Uterus (tissue), 4 donors: ENCODE data around the gene SMAD2. TPM values are rescaled to one million over a fixed set of nuclear protein-coding genes. Genes with fewer than 3 reads are reported as not detected.

Experiments used
- DNase-seq, 2 donors: peaks; one replicate each; pipeline ENCODE4 v3.0.0-alpha.2; 2019 to 2020
- H3K27ac ChIP-seq, 2 donors: fragments of 200-600 bp; sonication (generic); 1 replicate in 1 of 2; 2 replicates in 1 of 2; pipeline ENCODE4 v1.5.1; 2016 to 2018
- H3K27me3 ChIP-seq, 2 donors: fragments of 200-600 bp; sonication (generic); one replicate each; pipeline ENCODE4 v1.5.1; 2018 to 2019; ENCODE audit warnings: control low read depth in 1 of 2
- H3K36me3 ChIP-seq, 2 donors: fragments of 200-600 bp; sonication (generic); one replicate each; pipeline ENCODE4 v1.5.1; 2019; ENCODE audit warnings: control low read depth in 1 of 2
- H3K4me1 ChIP-seq, 2 donors: fragments of 200-600 bp; sonication (generic); one replicate each; pipeline ENCODE4 v1.5.1; 2018 to 2019; ENCODE audit warnings: control low read depth in 1 of 2
- H3K4me3 ChIP-seq, 2 donors: fragments of 200-600 bp; sonication (generic); 1 replicate in 1 of 2; 2 replicates in 1 of 2; pipeline ENCODE4 v1.5.1; 2018 to 2019; ENCODE audit warnings: mild to moderate bottlenecking in 1 of 2
- H3K9me3 ChIP-seq, 2 donors: fragments of 200-600 bp; sonication (generic); one replicate each; pipeline ENCODE4 v1.5.1; 2019; ENCODE audit warnings: control low read depth in 1 of 2
- POLR2A ChIP-seq, 2 donors: fragments of 450-650 bp; IDR thresholded peaks; one replicate each; pipeline ENCODE4 v1.6.1; 2016; ENCODE audit warnings: antibody characterized with exemption in 2 of 2, mild to moderate bottlenecking in 1 of 2, moderate library complexity in 1 of 2
- intact Hi-C: fragments of 100-400 bp; cut with DNase I; formaldehyde crosslinking; loops from one replicate; pipeline ENCODE4 v1.15.1; 2023; ENCODE audit warnings: low total_unique reads
- total RNA-seq, 4 donors: library from RNA; depleted of rRNA in 3 of 4; stranded (reverse); fragments of >200 nt in 3 of 4; gene quantifications; one replicate each; pipeline versions ENCODE4 v1.1.0 to v1.2.4, GENCODE V29; 2014 to 2023
- TF ChIP-seq, protein P1 (sequence below), 4 experiments: fragments of 200-600 bp in 2 of 4; fragments of 450-650 bp in 2 of 4; sonication (generic) in 2 of 4; IDR thresholded peaks; one replicate each; pipeline ENCODE4 v1.5.1; 2016 to 2019; ENCODE audit warnings: antibody characterized with exemption in 4 of 4, mild to moderate bottlenecking in 2 of 4, moderate library complexity in 1 of 4
- donor health status: DM: yes; HTN: yes; CAD: no.

The SMAD2 gene
- total RNA-seq, 4 donors from 2014 or later, result 107 to 237 (median 142) TPM

GRCh38 chr18:47912794-47913585 is 17.5 kb downstream of the SMAD2 start:
- no peaks in the 10 kb centered on the region for H3K4me1 ChIP-seq
- peak overlapping the region in 1 of 2 donors; percentile 6 for H3K27ac ChIP-seq
- no peak for TF ChIP-seq POLR2A (IDR thresholded peaks at IDR 0.05)
- TF ChIP-seq, protein P1, sequence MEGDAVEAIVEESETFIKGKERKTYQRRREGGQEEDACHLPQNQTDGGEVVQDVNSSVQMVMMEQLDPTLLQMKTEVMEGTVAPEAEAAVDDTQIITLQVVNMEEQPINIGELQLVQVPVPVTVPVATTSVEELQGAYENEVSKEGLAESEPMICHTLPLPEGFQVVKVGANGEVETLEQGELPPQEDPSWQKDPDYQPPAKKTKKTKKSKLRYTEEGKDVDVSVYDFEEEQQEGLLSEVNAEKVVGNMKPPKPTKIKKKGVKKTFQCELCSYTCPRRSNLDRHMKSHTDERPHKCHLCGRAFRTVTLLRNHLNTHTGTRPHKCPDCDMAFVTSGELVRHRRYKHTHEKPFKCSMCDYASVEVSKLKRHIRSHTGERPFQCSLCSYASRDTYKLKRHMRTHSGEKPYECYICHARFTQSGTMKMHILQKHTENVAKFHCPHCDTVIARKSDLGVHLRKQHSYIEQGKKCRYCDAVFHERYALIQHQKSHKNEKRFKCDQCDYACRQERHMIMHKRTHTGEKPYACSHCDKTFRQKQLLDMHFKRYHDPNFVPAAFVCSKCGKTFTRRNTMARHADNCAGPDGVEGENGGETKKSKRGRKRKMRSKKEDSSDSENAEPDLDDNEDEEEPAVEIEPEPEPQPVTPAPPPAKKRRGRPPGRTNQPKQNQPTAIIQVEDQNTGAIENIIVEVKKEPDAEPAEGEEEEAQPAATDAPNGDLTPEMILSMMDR (IDR thresholded peaks at IDR 0.05), result no peak

DNA sequence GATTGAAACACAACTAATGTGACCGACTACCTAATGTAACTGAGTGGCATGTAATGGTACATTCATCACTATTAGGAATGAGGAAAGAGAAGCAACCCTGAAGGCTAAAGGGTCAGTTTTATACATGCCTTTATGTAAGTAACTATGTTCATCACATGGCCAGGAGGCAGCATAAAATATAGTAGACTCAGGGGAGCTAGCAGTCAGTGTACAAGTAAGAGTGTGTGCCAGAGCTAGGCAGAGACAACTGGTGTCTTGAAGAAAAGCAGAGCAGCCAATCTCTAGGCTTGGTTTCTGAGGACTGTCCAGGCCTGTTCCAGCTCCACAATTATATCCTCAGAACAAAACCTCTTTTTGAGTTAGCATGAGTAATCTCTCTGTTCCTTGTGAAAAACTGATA is 18.1 kb downstream of the SMAD2 start:
- Histone ChIP-seq H3K36me3 (no peaks in the 10 kb centered on the region), H3K9me3 (no peaks in the 10 kb centered on the region), H3K27ac (peak overlapping the region in 1 of 2 donors; percentile 6), H3K4me1 (no peaks in the 10 kb centered on the region), H3K4me3 (no peak overlapping the region), H3K27me3 (no peaks in the 10 kb centered on the region)
- intact Hi-C loops, result no loop called here
- DNase-seq, result no peak
- no peak for TF ChIP-seq POLR2A (IDR thresholded peaks at IDR 0.05)

More at GRCh38 chr18:47912794-47913585, 17.5 kb downstream of the SMAD2 start:
- H3K27me3 ChIP-seq, result no peaks in the 10 kb centered on the region
- no peaks in the 10 kb centered on the region for H3K9me3 ChIP-seq
- intact Hi-C loops, result no loop called here
- no peaks in the 10 kb centered on the region for H3K36me3 ChIP-seq
- no peak for DNase-seq
- no peak overlapping the region for H3K4me3 ChIP-seq

DNA sequence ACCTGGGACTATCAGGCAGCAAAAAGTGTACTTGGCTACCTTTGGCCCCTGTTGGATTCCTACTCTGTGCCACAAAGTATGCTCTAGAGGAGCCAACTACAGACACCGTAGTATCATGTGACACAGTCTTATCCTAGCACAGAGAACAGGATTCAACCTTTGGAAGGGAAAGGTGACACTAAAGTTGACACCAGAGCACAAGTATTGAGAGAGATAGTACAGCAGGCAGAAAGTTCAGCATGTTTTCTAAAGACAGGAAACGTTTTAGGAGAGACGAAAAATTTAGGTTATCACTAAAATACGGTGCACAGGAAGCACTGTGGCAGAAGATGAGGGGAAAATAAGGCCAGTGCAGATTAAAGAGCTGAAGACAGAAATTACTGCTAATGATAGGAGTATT is 18.6 kb downstream of the SMAD2 start:
- Histone ChIP-seq H3K27me3 (no peaks in the 10 kb centered on the region), H3K36me3 (no peaks in the 10 kb centered on the region), H3K9me3 (no peaks in the 10 kb centered on the region), H3K4me3 (no peak overlapping the region), H3K27ac (peak overlapping the region in 1 of 2 donors; percentile 6), H3K4me1 (no peaks in the 10 kb centered on the region)
- DNase-seq, result no peak
- no peak for TF ChIP-seq POLR2A (IDR thresholded peaks at IDR 0.05)
- TF ChIP-seq, protein P1 (IDR thresholded peaks at IDR 0.05), result no peak
- intact Hi-C loops, result no loop called here

GRCh38 chr18:47909484-47909883 is 21.0 kb downstream of the SMAD2 start:
- Histone ChIP-seq H3K36me3 (no peaks in the 10 kb centered on the region), H3K27ac (no peak overlapping the region), H3K9me3 (no peaks in the 10 kb centered on the region), H3K4me3 (no peak overlapping the region), H3K27me3 (no peaks in the 10 kb centered on the region), H3K4me1 (no peaks in the 10 kb centered on the region)
- TF ChIP-seq POLR2A (IDR thresholded peaks at IDR 0.05), result no peak
- TF ChIP-seq, protein P1 (IDR thresholded peaks at IDR 0.05), result no peak
- intact Hi-C loops, result no loop called here
- DNase-seq, result no peak

GRCh38 chr18:47908592-47908991 is 21.9 kb downstream of the SMAD2 start:
- Histone ChIP-seq H3K4me3 (no peak overlapping the region), H3K36me3 (no peaks in the 10 kb centered on the region), H3K27me3 (no peaks in the 10 kb centered on the region), H3K4me1 (no peaks in the 10 kb centered on the region), H3K9me3 (no peaks in the 10 kb centered on the region), H3K27ac (no peak overlapping the region)
- intact Hi-C loops, result no loop called here
- DNase-seq, result no peak
- TF ChIP-seq, protein P1 (IDR thresholded peaks at IDR 0.05), result no peak
- no peak for TF ChIP-seq POLR2A (IDR thresholded peaks at IDR 0.05)
